Measurements from ENCODE around the gene MISP.

The MISP gene

DNA sequence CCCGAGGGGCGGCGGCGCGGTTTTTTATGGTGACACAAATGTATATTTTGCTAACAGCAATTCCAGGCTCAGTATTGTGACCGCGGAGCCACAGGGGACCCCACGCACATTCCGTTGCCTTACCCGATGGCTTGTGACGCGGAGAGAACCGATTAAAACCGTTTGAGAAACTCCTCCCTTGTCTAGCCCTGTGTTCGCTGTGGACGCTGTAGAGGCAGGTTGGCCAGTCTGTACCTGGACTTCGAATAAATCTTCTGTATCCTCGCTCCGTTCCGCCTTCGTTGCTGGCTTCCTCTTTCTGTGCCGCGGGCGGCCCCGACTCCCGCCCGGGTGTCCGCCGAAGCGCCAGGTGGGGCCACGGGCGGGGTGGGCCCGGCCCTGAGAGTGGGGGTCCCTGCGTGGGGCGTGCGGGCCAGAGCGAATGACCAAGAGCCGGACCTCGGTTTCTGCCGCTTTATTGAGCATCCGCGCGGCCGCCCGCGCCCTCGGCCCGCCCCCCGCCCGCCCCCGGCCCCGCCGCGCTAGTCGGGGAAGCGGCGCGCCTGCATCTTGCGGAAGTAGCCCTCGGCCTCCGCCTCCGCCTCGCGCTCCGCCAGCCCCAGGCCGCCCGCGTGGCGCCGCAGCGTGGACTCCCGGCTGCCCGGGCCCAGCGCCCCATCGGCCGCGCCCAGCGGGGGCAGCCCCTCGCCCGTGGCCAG lies 61.3 kb downstream of the MISP start:
- DNase-seq = no peak

GRCh38 chr19:812747-813218 lies 61.9 kb downstream of the MISP start:
- no peak for DNase-seq

- no peak for DNase-seq
These were observed 62.6 kb downstream of the MISP start for GRCh38 chr19:813219-814151.

Measured in NCI-H1436 treated with DMSO at 0.1 percent for 48 hours (cell line).